ENCODE results near the gene MIP.
A peak's percentile ranks its signal among the peaks of the same experiment; 100 is the strongest.
"Not testable (repeated sequence)": the region's sequence is repeated elsewhere in the genome, so short reads cannot be mapped to it uniquely, and the experiment has no call there.

The MIP gene

GRCh38 chr12:56454557-56454956, at the start of gene MIP:
Gene MIP (minus strand): TSS chr12:56454657. CDS start chr12:56454613, 44 bp downstream.
- no peak for DNase-seq

GRCh38 chr12:56499879-56500278, 45.4 kb upstream of the MIP start:
- DNase-seq, result not testable (repeated sequence)

GRCh38 chr12:56499452-56499851, 45.0 kb upstream of the MIP start:
- not testable (repeated sequence) for DNase-seq

GRCh38 chr12:56498126-56498902, 43.9 kb upstream of the MIP start:
- not testable (repeated sequence) for DNase-seq

- peak; percentile 66 for DNase-seq
These were observed 42.2 kb upstream of the MIP start for GRCh38 chr12:56496704-56497103.

- DNase-seq, result not testable (repeated sequence)
These were observed 40.0 kb upstream of the MIP start for GRCh38 chr12:56494481-56494880.

GRCh38 chr12:56494106-56494415, 39.6 kb upstream of the MIP start:
- DNase-seq, result not testable (repeated sequence)

- DNase-seq, result not testable (repeated sequence)
These were observed 39.1 kb upstream of the MIP start for GRCh38 chr12:56493409-56494105.

GRCh38 chr12:56490360-56490759, 35.9 kb upstream of the MIP start:
- no peak for DNase-seq

- DNase-seq, result peak; percentile 86
These were observed 33.8 kb upstream of the MIP start, which contains the start of gene GLS2 for GRCh38 chr12:56488041-56488955. Gene GLS2 (minus strand): TSS chr12:56488161. CDS start chr12:56488118, 43 bp downstream.

GRCh38 chr12:56487448-56488040, 33.1 kb upstream of the MIP start:
- no peak for DNase-seq

- DNase-seq, result no peak
These were observed 32.2 kb upstream of the MIP start for GRCh38 chr12:56486694-56487093.

GRCh38 chr12:56484566-56484965, 30.1 kb upstream of the MIP start:
- no peak for DNase-seq

GRCh38 chr12:56479625-56480024, 25.2 kb upstream of the MIP start:
- DNase-seq, result no peak

GRCh38 chr12:56477521-56478225, 23.2 kb upstream of the MIP start:
- DNase-seq, result no peak

GRCh38 chr12:56476972-56477432, 22.5 kb upstream of the MIP start:
- DNase-seq, result no peak

- DNase-seq, result no peak
These were observed 21.7 kb upstream of the MIP start for GRCh38 chr12:56476143-56476542.

GRCh38 chr12:56474389-56474788, 19.9 kb upstream of the MIP start:
- DNase-seq, result no peak

- no peak for DNase-seq
These were observed 14.8 kb upstream of the MIP start for GRCh38 chr12:56469007-56469930.

GRCh38 chr12:56468216-56469006, 14.0 kb upstream of the MIP start, which contains the start of gene SPRYD4:
Gene SPRYD4 (plus strand): TSS chr12:56468578. CDS start chr12:56468592, 14 bp downstream.
- DNase-seq, result peak; percentile 95
